Hepatocyte (in vitro differentiated cells): ENCODE measurements around the gene PKP4.

Experiments
- CTCF ChIP-seq: fragments of 200-600 bp; sonication (generic); IDR thresholded peaks from 2 replicates; pipeline ENCODE4 v1.5.1; 2016; ENCODE audit warnings: antibody characterized with exemption, mild to moderate bottlenecking; ENCODE audit not compliant: poor library complexity
- EZH2 ChIP-seq: fragments of 200-600 bp; sonication (generic); IDR thresholded peaks from 2 replicates; pipeline ENCODE4 v1.6.1; 2016; ENCODE audit warnings: antibody characterized with exemption, mild to moderate bottlenecking, borderline replicate concordance
- EZH2phosphoT487 ChIP-seq: fragments of 200-600 bp; sonication (generic); IDR thresholded peaks from one replicate; pipeline ENCODE4 v1.6.1; 2018; ENCODE audit warnings: antibody characterized with exemption, mild to moderate bottlenecking, low read depth, moderate library complexity; ENCODE audit not compliant: unreplicated experiment, severe bottlenecking

DNA sequence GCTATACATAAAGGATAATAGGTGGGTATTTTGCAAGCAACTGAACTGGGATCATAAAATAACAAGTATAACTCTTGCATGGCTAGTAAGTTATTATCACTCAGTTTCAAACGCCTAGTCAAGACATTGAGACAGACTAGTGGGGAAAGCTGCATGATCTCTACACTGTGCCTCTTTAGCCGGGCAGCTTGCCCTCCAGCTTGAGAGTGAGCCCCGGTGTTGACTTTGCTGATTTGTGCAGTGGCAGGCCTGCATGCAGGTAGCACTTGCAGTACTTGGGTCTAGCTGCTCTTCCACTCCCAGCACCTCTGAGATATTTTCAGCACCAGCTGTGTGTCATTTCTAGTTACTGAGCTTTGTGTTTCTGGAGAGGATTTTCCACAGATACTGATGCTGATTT lies 219.5 kb downstream of the PKP4 start:
- TF ChIP-seq CTCF (no peak), EZH2 (no peak), EZH2phosphoT487 (no peak)
